BLaER1 (cell line): ENCODE measurements around the gene FXYD6.

Experiments
- H3K27ac ChIP-seq: shearing (Covaris generic); formaldehyde crosslinking; 2 replicates; pipeline ENCODE4 v1.8.1; 2022
- H3K27me3 ChIP-seq: shearing (Covaris generic); formaldehyde crosslinking; 2 replicates; pipeline ENCODE4 v1.8.1; 2022
- H3K36me3 ChIP-seq: shearing (Covaris generic); formaldehyde crosslinking; 2 replicates; pipeline ENCODE4 v1.8.1; 2022
- H3K4me1 ChIP-seq: shearing (Covaris generic); formaldehyde crosslinking; 2 replicates; pipeline ENCODE4 v1.8.1; 2022
- H3K4me2 ChIP-seq: shearing (Covaris generic); formaldehyde crosslinking; 2 replicates; pipeline ENCODE4 v1.8.1; 2022
- H3K4me3 ChIP-seq: shearing (Covaris generic); formaldehyde crosslinking; 2 replicates; pipeline ENCODE4 v1.8.1; 2022
- H3K9ac ChIP-seq: shearing (Covaris generic); formaldehyde crosslinking; 2 replicates; pipeline ENCODE4 v1.8.1; 2022
- H3K9me3 ChIP-seq: shearing (Covaris generic); formaldehyde crosslinking; 2 replicates; pipeline ENCODE4 v1.8.1; 2022
- H4K20me1 ChIP-seq: shearing (Covaris generic); formaldehyde crosslinking; 2 replicates; pipeline ENCODE4 v1.8.1; 2022
- Cebpa-rat ChIP-seq: shearing (Covaris generic); IDR thresholded peaks from 2 replicates; pipeline ENCODE4 v1.8.1; 2022

Gene FXYD6

DNA sequence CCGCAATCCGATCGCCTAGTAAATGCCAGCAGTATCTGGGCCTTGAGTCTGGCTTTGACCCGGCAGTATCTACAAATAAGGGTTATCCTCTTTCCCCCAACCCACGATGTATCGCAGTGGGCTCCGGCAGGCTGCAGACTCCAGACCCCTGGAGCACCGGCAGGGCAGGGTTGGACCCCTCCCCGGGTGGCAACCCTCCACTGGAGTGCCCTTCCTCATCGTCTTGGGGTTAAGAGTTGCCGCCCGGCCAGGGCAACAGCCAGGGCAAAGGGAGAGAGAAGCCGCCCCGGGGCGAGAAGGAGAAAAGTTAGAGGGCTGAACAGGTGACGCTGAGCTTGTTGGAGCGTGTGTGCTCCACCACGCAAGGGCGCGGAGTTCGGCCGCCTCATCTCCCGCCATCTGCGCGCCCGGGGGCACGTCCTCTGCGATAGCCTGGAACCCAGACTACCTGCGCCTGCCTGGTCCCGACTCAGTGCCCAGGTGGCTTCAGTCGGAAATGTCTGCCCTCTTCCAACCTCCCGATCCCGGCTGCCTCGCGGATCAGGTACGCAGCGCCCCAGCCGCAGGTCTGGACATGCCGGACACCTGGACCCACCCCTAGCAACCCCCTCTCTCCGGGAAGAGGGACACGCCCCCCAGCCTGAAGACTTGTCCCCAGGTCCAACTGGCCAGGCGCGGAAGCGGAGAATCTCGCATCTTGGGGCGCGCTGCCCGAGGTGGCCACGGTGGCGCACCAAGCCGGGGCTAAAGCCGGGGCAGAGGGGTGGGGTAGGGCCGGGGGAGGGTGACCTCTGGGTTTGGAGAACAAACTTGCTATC, 80.6 kb downstream of the FXYD6 start:
- Histone ChIP-seq H3K9ac (no peak overlapping the region), H3K36me3 (no peaks in the 10 kb centered on the region), H4K20me1 (peaks cover 20% of the 10 kb centered on the region; the same call in 1 of the 2 replicates), H3K27me3 (peaks cover 62% of the 10 kb centered on the region), H3K9me3 (no peaks in the 10 kb centered on the region; the same call in 1 of the 2 replicates), H3K27ac (no peak overlapping the region), H3K4me2 (no peak overlapping the region), H3K4me1 (no peaks in the 10 kb centered on the region), H3K4me3 (no peak overlapping the region)
- TF ChIP-seq Cebpa-rat, result no peak

DNA sequence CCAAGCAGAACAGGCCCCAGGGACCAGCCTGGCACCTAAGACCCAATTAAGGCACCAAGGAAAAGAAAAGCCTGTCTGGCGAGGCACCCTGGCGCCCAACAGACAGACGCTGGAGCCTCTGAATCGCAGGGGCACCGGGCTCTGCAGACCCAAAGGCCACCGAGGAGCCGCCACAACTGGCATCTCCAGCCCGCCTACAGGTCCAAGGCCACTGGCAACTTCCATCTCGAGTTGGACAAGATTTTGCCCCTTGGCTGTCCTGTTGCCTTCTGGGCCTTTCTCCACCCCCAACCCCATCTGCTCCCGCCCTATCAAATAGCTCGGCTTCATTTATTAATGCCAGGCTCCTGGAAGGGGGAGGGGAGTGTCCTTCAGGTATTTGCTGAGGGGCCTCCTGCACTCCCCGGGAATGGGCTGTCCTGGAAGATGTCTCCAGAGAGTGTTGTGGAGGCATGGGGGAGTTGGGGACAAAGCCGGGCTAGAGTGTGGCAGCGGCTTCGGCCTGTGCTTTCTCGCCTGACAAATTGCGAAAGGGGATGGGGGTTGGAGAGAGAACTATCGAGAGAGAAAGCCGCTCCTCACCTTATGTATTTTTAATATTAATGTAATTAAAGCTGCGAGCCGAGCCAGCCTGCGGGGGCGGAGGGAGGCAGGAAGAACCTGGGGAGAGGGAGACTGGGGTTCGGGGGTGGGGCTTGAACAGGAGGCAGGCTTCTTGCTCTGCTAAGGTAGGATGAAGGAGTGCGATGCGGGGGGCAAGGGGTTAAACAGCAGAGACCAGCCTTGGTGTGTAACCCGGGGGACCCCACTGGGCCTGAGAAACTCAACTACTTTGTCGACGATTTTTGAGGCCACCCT, 81.5 kb downstream of the FXYD6 start:
- peaks cover 62% of the 10 kb centered on the region for H3K27me3 ChIP-seq
- H3K4me1 ChIP-seq, result no peaks in the 10 kb centered on the region
- H3K9ac ChIP-seq, result no peak overlapping the region
- no peak overlapping the region for H3K4me3 ChIP-seq
- no peak overlapping the region for H3K4me2 ChIP-seq
- no peaks in the 10 kb centered on the region for H3K36me3 ChIP-seq
- no peak overlapping the region for H3K27ac ChIP-seq
- TF ChIP-seq Cebpa-rat, result no peak
- peaks cover 20% of the 10 kb centered on the region; the same call in 1 of the 2 replicates for H4K20me1 ChIP-seq
- H3K9me3 ChIP-seq, result no peaks in the 10 kb centered on the region; the same call in 1 of the 2 replicates

GRCh38 chr11:117794135-117794534, 82.3 kb downstream of the FXYD6 start:
- H3K4me2 ChIP-seq, result no peak overlapping the region
- H3K4me3 ChIP-seq, result no peak overlapping the region
- H3K27ac ChIP-seq, result no peak overlapping the region
- peaks cover 54% of the 10 kb centered on the region for H3K27me3 ChIP-seq
- no peak overlapping the region for H3K9ac ChIP-seq
- no peaks in the 10 kb centered on the region for H3K4me1 ChIP-seq
- H3K36me3 ChIP-seq, result no peaks in the 10 kb centered on the region
- H4K20me1 ChIP-seq, result peaks cover 20% of the 10 kb centered on the region; the same call in 1 of the 2 replicates
- TF ChIP-seq Cebpa-rat, result no peak
- H3K9me3 ChIP-seq, result no peaks in the 10 kb centered on the region; the same call in 1 of the 2 replicates

GRCh38 chr11:117793583-117793982, 82.9 kb downstream of the FXYD6 start:
- Histone ChIP-seq H3K9me3 (no peaks in the 10 kb centered on the region; the same call in 1 of the 2 replicates), H3K36me3 (no peaks in the 10 kb centered on the region), H3K4me2 (no peak overlapping the region), H3K4me3 (no peak overlapping the region), H4K20me1 (peaks cover 20% of the 10 kb centered on the region; the same call in 1 of the 2 replicates), H3K27ac (no peak overlapping the region), H3K9ac (no peak overlapping the region), H3K27me3 (peaks cover 48% of the 10 kb centered on the region), H3K4me1 (no peaks in the 10 kb centered on the region)
- no peak for TF ChIP-seq Cebpa-rat

DNA sequence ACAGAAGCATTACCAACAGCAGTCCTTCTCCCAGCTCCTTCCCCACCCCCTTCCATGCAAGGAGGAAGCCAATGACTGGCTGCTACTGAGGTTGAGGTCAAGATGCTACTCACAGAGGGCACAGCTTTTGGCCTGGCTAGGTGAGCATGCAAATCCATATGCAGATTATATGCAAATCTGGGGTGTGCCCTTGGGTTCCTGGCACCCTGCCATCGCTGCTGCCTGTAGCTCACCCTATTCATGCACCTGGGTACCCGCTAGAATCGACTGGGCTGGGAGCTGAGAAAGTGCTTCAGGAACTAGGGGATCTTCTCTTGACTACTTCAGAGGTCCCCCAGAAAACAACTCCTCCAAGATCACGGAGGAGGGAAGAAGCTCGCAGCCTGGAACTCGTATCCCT, 83.5 kb downstream of the FXYD6 start:
- H3K27me3 ChIP-seq, result peaks cover 43% of the 10 kb centered on the region
- H3K4me3 ChIP-seq, result no peak overlapping the region
- no peak overlapping the region for H3K4me2 ChIP-seq
- H3K9ac ChIP-seq, result no peak overlapping the region
- no peak overlapping the region for H3K27ac ChIP-seq
- no peak for TF ChIP-seq Cebpa-rat
- no peaks in the 10 kb centered on the region for H3K4me1 ChIP-seq
- H3K36me3 ChIP-seq, result no peaks in the 10 kb centered on the region
- peaks cover 18% of the 10 kb centered on the region; the same call in 1 of the 2 replicates for H4K20me1 ChIP-seq
- H3K9me3 ChIP-seq, result no peaks in the 10 kb centered on the region; the same call in 1 of the 2 replicates

GRCh38 chr11:117792241-117792640, 84.2 kb downstream of the FXYD6 start:
- Histone ChIP-seq H3K4me3 (no peak overlapping the region), H3K4me2 (no peak overlapping the region), H3K9me3 (no peaks in the 10 kb centered on the region; the same call in 1 of the 2 replicates), H3K9ac (no peak overlapping the region), H4K20me1 (peaks cover 15% of the 10 kb centered on the region; the same call in 1 of the 2 replicates), H3K27ac (no peak overlapping the region), H3K36me3 (no peaks in the 10 kb centered on the region), H3K27me3 (peaks cover 36% of the 10 kb centered on the region), H3K4me1 (no peaks in the 10 kb centered on the region)
- TF ChIP-seq Cebpa-rat, result no peak

DNA sequence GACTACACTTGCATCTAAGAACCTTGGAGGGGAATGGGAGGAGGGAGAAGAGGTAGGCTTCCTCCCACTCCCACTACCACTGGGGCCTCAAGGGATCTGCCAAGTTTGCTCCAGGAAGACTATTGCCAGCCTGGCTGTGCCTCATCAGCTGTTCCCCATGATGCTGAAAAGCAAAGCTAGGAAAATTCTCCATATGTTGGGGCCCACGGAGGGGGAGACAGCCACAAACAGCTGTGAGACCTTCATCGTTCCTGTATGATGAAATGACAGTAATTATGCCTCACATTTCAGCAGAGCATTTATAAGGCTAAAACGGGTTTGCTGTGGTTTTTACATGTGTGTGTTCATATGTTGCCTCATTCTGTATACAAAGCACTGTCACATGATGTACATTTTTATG, 86.2 kb downstream of the FXYD6 start:
- peaks cover 16% of the 10 kb centered on the region for H3K27me3 ChIP-seq
- H3K9me3 ChIP-seq, result no peaks in the 10 kb centered on the region
- no peak overlapping the region for H3K27ac ChIP-seq
- TF ChIP-seq Cebpa-rat, result no peak
- H3K4me2 ChIP-seq, result no peak overlapping the region
- no peak overlapping the region for H3K4me3 ChIP-seq
- no peaks in the 10 kb centered on the region for H3K4me1 ChIP-seq
- no peaks in the 10 kb centered on the region; the same call in 1 of the 2 replicates for H4K20me1 ChIP-seq
- no peak overlapping the region for H3K9ac ChIP-seq
- no peaks in the 10 kb centered on the region for H3K36me3 ChIP-seq

- Histone ChIP-seq H3K4me3 (no peak overlapping the region), H3K4me2 (no peak overlapping the region), H4K20me1 (no peaks in the 10 kb centered on the region), H3K4me1 (no peaks in the 10 kb centered on the region), H3K9ac (no peak overlapping the region), H3K9me3 (no peaks in the 10 kb centered on the region), H3K36me3 (no peaks in the 10 kb centered on the region), H3K27ac (no peak overlapping the region), H3K27me3 (peaks cover 6% of the 10 kb centered on the region; the same call in 1 of the 2 replicates)
- no peak for TF ChIP-seq Cebpa-rat
Observed at GRCh38 chr11:117789241-117789640, 87.2 kb downstream of the FXYD6 start.
